HUES48 (cell line): ENCODE measurements around the gene AGTRAP.

ENCODE experiments used
- H3K27ac ChIP-seq: one replicate; pipeline ENCODE4 v1.7.0; 2013; ENCODE audit warnings: low read depth, low read length, inconsistent platforms
- H3K27me3 ChIP-seq: 2 replicates; pipeline ENCODE4 v1.6.1; 2013; ENCODE audit warnings: mild to moderate bottlenecking, low read length; ENCODE audit not compliant: control insufficient read depth, insufficient read depth
- H3K36me3 ChIP-seq: 2 replicates; pipeline ENCODE4 v1.6.1; 2013; ENCODE audit warnings: low read length; ENCODE audit not compliant: control insufficient read depth, insufficient read depth
- H3K4me1 ChIP-seq: 2 replicates; pipeline ENCODE4 v1.6.1; 2013; ENCODE audit warnings: mild to moderate bottlenecking, low read length; ENCODE audit not compliant: control insufficient read depth, insufficient read depth
- H3K4me3 ChIP-seq: 2 replicates; pipeline ENCODE4 v1.5.1; 2013; ENCODE audit warnings: mild to moderate bottlenecking, low read depth, low read length
- H3K9ac ChIP-seq: 2 replicates; pipeline ENCODE4 v1.6.1; 2013; ENCODE audit warnings: mild to moderate bottlenecking, low read depth, low read length, moderate library complexity
- H3K9me3 ChIP-seq: 2 replicates; pipeline ENCODE4 v1.6.1; 2013; ENCODE audit warnings: low read length; ENCODE audit not compliant: control insufficient read depth, insufficient read depth

The AGTRAP gene

GRCh38 chr1:11697893-11698210, 38.1 kb upstream of the AGTRAP start:
- Histone ChIP-seq H3K36me3 (0 out of 2 replicates have a peak, but pooled peaks cover 5% of the 10 kb centered on the region), H3K27me3 (no peaks in the 10 kb centered on the region), H3K27ac (no peak overlapping the region), H3K9ac (no peak overlapping the region), H3K4me3 (no peak overlapping the region), H3K9me3 (no peaks in the 10 kb centered on the region), H3K4me1 (peaks cover 26% of the 10 kb centered on the region)

GRCh38 chr1:11700601-11701467, 35.1 kb upstream of the AGTRAP start:
- Histone ChIP-seq H3K27ac (peak overlapping the region; percentile 47), H3K27me3 (no peaks in the 10 kb centered on the region), H3K9ac (no peak overlapping the region), H3K4me3 (no peak overlapping the region), H3K4me1 (peaks cover 36% of the 10 kb centered on the region), H3K9me3 (no peaks in the 10 kb centered on the region), H3K36me3 (0 out of 2 replicates have a peak, but pooled peaks cover 5% of the 10 kb centered on the region)

GRCh38 chr1:11701551-11701961, 34.4 kb upstream of the AGTRAP start:
- Histone ChIP-seq H3K27me3 (no peaks in the 10 kb centered on the region), H3K4me1 (peaks cover 36% of the 10 kb centered on the region), H3K4me3 (no peak overlapping the region), H3K27ac (peak overlapping the region; percentile 47), H3K9me3 (no peaks in the 10 kb centered on the region), H3K9ac (no peak overlapping the region), H3K36me3 (0 out of 2 replicates have a peak, but pooled peaks cover 5% of the 10 kb centered on the region)

- Histone ChIP-seq H3K9ac (no peak overlapping the region), H3K4me1 (peaks cover 38% of the 10 kb centered on the region), H3K27me3 (no peaks in the 10 kb centered on the region), H3K4me3 (no peak overlapping the region), H3K27ac (no peak overlapping the region), H3K36me3 (0 out of 2 replicates have a peak, but pooled peaks cover 5% of the 10 kb centered on the region), H3K9me3 (no peaks in the 10 kb centered on the region)
These were observed 33.7 kb upstream of the AGTRAP start for GRCh38 chr1:11701981-11702803.

- H3K9me3 ChIP-seq: no peaks in the 10 kb centered on the region
- H3K4me3 ChIP-seq: no peak overlapping the region
- peaks cover 45% of the 10 kb centered on the region for H3K4me1 ChIP-seq
- no peak overlapping the region for H3K9ac ChIP-seq
- peak overlapping the region; percentile 31 for H3K27ac ChIP-seq
- no peaks in the 10 kb centered on the region for H3K27me3 ChIP-seq
- H3K36me3 ChIP-seq: peaks cover 5% of the 10 kb centered on the region; the same call in 1 of the 2 replicates
These were observed 32.4 kb upstream of the AGTRAP start for GRCh38 chr1:11703357-11704193.

- H3K9ac ChIP-seq: no peak overlapping the region
- no peaks in the 10 kb centered on the region for H3K9me3 ChIP-seq
- peaks cover 5% of the 10 kb centered on the region; the same call in 1 of the 2 replicates for H3K36me3 ChIP-seq
- no peak overlapping the region for H3K4me3 ChIP-seq
- no peaks in the 10 kb centered on the region for H3K27me3 ChIP-seq
- H3K4me1 ChIP-seq: peaks cover 48% of the 10 kb centered on the region
- H3K27ac ChIP-seq: peak overlapping the region; percentile 31
These were observed 31.8 kb upstream of the AGTRAP start for GRCh38 chr1:11704194-11704529.

- no peak overlapping the region for H3K4me3 ChIP-seq
- no peak overlapping the region for H3K27ac ChIP-seq
- no peaks in the 10 kb centered on the region for H3K27me3 ChIP-seq
- no peaks in the 10 kb centered on the region for H3K9me3 ChIP-seq
- no peak overlapping the region for H3K9ac ChIP-seq
- H3K36me3 ChIP-seq: peaks cover 5% of the 10 kb centered on the region; the same call in 1 of the 2 replicates
- H3K4me1 ChIP-seq: peaks cover 48% of the 10 kb centered on the region
These were observed 31.1 kb upstream of the AGTRAP start for GRCh38 chr1:11704691-11705475.

GRCh38 chr1:11705596-11705995, 30.3 kb upstream of the AGTRAP start:
- no peaks in the 10 kb centered on the region for H3K27me3 ChIP-seq
- peaks cover 5% of the 10 kb centered on the region; the same call in 1 of the 2 replicates for H3K36me3 ChIP-seq
- H3K9me3 ChIP-seq: no peaks in the 10 kb centered on the region
- no peak overlapping the region for H3K4me3 ChIP-seq
- peaks cover 43% of the 10 kb centered on the region for H3K4me1 ChIP-seq
- H3K27ac ChIP-seq: no peak overlapping the region
- no peak overlapping the region for H3K9ac ChIP-seq

- no peaks in the 10 kb centered on the region for H3K9me3 ChIP-seq
- H3K27me3 ChIP-seq: no peaks in the 10 kb centered on the region
- peaks cover 5% of the 10 kb centered on the region; the same call in 1 of the 2 replicates for H3K36me3 ChIP-seq
- no peak overlapping the region for H3K9ac ChIP-seq
- H3K4me1 ChIP-seq: peaks cover 36% of the 10 kb centered on the region
- no peak overlapping the region for H3K4me3 ChIP-seq
- no peak overlapping the region for H3K27ac ChIP-seq
These were observed 29.6 kb upstream of the AGTRAP start for GRCh38 chr1:11706292-11706691.
